ENCODE data around the gene BRSK2.

DNA sequence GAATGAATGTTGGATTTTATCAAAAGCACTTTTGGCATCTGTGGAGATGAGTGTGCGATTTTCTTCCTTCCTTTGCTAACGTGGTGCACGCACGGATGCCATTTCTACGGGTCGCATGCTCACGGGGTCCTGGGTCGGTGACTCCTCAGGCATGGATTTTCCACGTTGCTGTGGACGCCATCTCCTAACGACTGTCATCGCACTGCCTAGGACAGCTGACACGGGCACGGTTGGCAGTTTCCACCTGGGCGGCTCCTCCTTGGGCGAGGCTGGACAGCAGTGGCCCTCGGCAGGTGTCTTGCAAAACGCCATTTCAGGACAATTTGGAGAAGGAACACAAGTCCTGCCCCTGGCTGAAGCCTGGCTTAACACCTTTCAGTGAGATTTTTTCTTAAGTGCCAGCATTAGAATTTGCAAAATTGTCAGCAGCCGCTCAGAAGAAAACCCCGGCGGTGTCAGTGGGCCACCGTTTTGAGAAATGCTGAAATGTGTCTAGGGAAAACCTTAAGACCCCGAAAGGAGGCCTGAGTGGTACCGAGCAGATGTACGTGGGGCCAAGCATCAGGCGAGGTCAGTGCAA lies 45.6 kb upstream of the BRSK2 start:
- TF ChIP-seq EZH2 (IDR thresholded peaks at IDR 0.05; ENCODE audit: insufficient read depth, poor library complexity, severe bottlenecking) (no peak), EZH2phosphoT487 (IDR thresholded peaks at IDR 0.05; ENCODE audit: insufficient read depth, low read depth) (no peak)

Data from GM23248 (cell line).